HG03097 (cell line): ENCODE measurements around the gene MYO18B.

Source experiments
- ATAC-seq: cut with Tn5 transposase; IDR thresholded peaks from one replicate; pipeline ENCODE4 v1.9.1; 2021; ENCODE audit not compliant: unreplicated experiment, low FRiP score

MYO18B gene

DNA sequence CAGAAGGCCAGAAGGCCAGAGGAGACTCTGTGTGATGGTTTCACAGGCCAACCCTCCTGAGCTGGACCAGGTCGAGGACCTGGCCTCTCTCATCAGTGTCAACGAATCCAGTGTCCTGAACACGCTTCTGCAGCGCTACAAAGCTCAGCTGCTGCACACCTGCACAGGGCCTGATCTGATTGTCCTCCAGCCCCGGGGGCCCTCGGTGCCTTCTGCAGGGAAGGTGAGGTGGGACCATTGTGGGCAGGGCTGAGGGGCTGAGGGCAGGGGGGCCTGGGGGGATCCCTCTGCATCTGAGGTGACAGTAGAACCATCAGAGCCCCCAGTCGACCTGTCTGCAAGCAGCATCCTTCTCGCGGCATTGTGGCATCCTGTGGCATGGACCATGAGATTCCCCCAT lies 30.3 kb downstream of the MYO18B start:
- no peak for ATAC-seq

DNA sequence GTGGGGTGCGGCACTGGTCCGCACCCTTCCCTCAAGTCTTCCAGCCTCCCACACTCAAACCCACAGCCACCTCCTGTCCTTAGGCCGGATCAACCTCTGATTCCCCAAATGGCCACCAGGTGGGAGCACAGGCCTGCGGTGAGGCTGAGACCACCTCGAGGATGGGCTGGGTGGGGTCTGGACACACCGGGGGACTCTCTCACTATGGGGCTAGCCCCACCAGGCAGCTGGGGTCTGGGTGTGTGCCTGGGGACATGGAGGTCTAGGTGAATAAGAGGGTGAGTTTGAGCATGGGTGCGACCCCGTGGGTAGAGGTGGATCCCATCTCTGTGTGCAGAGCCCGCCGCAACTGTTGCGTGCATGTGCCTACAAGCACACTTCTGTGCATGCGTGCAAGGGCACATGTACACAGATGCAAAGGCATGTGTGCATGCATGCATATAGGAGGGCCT lies 32.6 kb downstream of the MYO18B start:
- ATAC-seq, result no peak

DNA sequence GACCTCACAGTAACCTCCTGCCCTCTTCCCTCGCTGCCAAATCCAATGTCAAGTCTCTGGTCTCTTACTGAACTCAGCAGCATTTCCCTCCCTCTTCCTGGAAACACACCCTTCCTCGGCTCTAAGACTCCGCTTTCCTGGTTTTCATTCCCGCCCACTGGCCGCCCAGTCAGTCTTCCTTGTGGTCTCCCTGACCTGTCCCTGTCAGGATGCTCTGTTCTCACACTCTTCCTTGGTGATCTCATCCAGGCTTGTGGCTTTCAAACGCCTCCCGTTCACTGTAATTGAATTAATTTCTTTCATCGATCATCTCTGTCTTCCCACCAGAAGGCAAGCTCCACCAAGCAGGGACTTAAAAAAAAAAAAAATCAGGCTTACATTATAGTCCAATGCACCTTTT lies 33.5 kb downstream of the MYO18B start:
- no peak for ATAC-seq

DNA sequence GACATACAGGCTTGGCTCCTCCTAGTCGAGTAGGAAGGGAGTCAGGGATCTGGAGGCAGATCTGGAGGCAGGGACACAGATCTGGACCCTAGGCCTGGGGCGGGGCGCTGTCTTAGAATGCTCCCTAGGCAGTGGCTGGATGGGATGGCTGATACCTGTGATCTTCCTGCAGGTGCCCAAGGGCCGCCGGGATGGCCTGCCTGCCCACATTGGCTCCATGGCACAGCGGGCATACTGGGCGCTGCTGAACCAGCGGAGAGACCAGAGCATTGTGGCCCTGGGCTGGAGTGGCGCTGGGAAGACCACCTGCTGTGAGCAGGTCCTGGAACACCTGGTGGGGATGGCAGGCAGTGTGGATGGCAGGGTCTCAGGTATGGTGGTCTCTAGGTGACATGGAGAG lies 35.4 kb downstream of the MYO18B start:
- ATAC-seq, result no peak

DNA sequence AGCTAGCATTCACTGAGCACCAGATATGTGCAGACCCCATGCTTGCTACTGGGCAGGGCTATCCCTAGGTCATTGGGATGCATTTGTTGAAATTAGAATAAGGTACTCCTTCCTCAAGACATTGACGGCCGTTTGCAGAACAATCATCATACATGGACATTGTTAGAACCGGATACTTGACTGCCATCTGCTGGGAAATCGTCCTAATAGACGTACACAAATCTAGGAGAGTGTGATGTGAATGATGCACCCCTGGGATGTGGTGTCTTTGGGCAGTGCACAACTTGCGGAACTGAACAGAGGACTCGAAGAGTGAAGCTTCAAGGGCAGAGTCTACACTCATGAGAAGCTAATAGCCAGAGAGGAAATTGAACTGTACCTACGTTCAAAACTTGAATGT lies 35.9 kb downstream of the MYO18B start:
- ATAC-seq, result no peak

DNA sequence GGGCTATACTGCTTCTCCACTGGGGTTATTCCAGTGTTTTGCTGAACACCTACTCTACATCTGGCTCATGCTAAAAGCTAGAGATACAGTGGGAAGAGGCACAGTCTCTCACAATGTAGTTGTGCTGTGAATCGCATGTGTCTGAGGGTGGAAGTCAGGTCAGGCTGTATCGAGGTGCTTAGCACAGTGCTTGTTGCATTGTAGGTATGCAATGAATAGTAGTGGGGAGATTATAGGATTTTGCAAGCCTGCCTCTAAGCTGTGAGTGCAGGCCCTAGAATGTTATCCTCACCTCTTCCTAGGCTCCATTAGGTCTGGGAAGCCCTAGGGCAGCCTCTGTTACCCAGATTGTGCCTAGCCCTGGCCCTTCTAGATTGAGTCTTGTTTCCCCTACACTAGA lies 37.4 kb downstream of the MYO18B start:
- no peak for ATAC-seq

DNA sequence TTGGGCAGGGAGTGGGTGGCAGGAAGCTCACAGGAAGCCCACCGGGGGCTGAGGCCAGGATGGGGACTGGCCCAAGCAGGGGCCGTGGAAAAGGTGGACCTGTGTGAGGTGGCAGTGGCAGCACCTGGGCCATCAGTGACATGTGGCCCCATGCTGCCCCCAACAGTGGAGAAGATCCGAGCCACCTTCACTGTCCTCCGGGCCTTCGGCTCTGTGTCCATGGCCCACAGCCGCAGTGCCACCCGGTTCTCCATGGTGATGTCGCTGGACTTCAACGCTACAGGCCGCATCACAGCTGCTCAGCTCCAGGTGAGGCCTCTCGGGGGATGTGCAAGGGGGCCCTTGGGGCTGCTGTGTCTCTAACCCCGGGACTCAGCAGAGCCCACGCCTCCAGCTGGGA lies 37.9 kb downstream of the MYO18B start:
- ATAC-seq, result no peak

DNA sequence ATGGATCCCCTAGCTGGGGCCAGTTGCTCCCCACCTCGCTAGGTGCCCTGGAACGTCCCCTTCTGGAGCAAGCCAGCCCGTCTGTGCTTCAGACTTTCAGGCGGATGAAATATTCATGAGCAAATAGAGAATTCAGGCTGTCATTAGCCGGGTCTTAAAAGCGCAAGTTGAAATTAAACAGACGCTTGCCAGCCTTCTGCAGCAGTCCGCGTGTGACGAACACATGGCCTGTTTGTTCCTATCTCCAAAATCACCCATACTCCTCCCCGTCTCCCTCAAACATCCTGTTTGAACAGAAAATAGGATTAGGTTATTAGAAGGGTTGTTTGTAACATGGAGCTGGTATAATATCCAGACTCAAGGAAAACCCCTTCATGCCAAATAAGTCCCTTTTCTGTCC lies 38.7 kb downstream of the MYO18B start:
- no peak for ATAC-seq

DNA sequence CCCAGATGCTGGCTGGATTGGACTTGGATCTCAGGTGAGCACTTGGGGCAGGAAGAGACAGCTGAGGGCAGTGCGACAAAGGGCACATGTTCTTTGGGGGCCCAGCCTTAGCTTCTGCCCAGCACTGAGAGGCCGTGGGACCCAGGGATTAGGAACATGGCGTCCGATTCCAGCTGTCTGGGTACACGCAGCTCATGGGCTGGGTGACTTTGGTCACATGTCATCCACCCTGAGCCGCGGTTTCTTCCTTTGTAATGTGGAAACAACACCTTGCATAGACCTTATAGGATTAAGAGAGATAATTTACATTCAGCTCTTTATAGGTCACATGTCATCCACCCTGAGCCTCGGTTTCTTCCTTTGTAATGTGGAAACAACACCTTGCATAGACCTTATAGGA lies 39.8 kb downstream of the MYO18B start:
- no peak for ATAC-seq

DNA sequence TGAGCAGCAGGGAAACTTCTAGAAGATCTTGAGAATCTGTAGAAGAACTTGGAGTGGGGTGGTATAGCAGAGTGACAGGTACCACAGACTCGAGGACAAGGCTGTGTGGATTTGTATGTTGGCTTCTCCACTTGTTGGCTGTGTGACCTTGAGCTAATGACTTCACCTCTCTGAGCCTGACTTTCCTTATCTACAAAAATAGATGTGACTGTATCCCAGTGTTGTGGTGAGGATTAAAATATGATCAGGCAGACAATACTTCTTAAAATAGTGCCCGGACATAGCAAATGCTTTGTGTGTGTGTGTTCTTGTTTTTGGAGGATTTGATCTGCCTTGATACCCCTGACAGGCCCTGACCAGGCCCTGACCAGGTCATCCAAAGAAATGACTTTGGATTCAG lies 40.8 kb downstream of the MYO18B start:
- ATAC-seq, result no peak

DNA sequence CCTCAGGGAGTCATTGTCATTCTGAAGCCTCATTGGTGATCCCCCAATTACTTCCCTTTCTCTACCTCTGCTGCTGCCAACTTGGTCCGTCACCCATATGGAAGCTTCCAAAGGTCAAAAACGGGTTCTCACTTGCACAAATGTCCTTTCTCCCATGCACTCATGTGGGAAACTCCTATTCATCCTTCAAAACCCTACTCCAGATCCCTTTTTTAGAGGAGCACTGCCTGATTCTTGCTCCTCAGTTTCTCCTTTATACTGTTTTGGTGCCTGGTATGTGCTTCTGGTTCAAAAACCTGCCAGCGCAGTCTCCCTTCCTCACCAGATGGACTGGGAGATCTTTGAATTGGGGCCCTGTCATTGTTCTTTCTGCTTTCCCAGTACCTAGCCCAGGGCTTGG lies 41.9 kb downstream of the MYO18B start:
- no peak for ATAC-seq

DNA sequence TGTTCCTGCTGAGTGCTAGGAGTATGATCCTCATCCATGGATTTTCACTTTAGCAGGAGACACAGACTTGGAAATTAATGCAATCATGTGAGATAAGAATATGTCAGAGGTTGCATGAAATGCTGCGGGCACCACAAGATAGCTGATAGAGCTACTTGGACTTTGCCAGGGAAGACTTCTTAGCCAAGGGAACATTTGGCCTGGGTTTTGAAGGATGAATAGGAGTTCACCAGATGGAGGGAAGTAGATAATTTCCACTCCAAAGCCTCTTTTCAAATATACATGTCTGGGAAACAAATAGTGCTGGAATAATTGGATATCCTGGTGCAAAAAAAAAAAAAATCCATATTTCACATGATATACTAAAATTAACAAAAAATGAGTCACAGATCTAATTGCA lies 44.2 kb downstream of the MYO18B start:
- ATAC-seq, result no peak

DNA sequence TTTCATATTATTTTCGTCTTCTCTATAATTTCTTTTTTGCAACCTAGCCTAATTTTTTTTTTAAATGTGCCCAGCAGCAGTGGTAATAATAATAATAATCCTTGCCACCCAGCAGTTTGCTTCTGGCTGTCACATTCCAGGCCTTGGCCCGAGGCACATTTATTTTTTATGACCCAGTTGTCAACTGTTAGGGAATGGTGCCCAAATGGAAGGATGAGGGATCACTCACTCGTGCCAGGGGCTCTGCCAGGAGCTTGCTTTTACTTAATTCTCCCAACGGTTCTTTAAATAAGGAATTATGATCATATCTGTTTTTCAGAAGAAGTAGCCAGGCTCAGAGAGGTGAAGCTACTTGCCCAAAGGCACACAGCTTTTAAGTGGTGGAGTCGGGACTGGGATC lies 49.6 kb downstream of the MYO18B start:
- ATAC-seq, result no peak

DNA sequence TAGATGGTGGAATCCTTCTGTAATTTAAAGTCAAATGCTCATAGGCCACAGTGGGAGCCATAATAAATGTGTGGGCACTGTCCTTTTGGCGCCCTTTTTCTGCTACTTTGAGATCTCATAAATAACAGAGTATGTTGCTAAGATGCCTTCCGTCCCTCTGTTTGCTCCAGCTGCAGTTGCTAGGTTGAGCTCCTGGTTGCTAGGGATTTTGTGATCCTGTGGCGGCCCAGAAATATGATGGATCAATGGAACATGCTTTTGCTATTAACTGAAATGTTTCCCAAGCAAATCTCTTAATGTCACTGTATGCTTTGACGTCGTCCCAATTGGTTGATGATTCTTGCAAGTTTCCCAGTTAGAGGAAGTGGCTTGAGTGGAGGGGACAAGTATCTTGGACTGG lies 53.5 kb downstream of the MYO18B start:
- no peak for ATAC-seq

DNA sequence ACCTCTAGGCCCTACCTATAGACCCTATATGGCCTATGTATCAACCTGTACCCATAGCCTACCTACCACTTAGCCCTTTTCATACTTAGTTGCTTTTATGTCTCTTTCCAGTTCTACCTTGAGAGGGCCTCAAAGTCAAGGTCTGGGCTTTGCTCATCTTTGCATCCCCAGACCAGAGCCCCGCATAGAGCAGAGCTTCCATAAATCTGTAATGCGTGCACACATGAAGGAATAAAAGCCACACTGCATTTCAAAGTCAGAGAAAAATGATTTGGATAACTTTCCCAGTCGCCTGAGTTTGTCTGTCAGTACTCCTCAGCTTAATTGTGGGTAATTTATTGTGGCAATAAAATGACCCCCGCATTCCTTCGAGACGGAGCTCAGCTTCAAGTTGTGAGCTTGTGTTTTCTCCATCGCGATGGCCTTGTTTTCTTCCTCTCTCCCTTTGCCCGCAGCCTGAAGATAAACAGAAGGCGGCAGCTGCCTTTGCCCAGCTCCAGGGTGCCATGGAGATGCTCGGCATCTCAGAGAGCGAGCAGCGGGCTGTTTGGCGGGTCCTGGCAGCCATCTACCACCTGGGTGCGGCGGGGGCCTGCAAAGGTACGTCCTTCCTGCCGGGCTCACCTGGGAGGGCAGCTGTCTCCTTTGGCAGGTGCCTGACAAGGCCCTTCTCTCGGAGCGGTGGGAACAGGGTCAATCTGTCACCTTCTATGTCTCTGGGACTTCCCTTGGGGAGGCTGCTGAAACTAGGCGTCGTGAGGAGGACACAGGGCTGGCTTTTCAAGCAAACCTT lies 55.7 kb downstream of the MYO18B start:
- ATAC-seq, result no peak

DNA sequence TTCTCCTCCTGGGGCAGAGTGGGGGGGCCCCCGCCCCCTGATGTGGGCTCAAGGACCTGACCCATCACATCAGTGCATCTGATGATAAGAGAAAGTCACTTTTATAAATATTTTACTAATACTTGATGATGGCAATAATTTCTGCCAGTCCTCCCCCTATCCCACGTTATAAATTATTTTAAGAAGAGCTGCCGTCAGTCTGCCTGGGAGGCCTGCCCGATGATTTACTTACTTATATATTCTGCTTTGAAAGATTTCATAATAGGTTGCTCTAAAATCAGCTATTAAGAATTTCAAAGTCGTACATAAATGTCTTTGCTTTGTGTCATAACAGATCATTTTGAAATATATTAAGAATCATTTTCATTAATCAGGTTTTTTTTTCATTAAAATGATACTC lies 58.8 kb downstream of the MYO18B start:
- no peak for ATAC-seq

DNA sequence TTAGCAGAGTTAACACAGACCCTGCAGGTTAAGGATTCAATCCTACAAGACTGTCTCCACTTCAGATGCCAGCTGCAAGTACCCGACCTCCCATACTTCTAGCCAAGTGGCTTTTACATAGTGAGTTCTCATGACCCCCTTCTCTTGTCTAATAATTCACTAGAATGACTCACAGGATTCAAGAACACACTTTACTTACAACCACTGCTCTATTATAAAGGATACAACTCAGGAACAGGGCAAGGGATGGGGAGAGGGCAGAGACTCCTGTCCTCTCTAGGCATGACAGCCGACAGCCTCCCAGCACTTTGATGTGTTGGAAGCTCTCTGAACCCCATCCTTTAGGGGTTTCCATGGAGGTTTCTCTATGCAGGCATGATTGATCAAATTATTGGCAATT lies 60.0 kb downstream of the MYO18B start:
- no peak for ATAC-seq

DNA sequence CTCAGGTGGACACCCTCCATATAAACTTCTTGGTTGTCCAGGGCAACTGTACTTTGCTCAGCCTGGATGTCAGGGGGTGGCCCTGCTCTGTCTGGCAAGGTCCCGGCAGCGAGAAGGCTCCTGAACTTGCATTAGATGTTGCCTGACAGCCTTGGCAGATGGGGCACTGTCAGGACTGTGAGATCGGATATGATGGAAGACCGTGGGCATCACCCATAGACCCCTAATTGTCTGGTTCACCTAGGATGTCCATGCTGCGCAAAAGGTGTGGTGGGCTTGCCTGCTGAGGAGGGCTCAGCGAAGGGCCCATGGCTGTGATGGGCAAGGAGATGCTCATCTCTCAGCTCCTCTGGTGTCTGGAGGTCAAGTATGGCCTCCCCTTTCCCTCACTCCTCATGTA lies 62.7 kb downstream of the MYO18B start:
- ATAC-seq, result no peak

DNA sequence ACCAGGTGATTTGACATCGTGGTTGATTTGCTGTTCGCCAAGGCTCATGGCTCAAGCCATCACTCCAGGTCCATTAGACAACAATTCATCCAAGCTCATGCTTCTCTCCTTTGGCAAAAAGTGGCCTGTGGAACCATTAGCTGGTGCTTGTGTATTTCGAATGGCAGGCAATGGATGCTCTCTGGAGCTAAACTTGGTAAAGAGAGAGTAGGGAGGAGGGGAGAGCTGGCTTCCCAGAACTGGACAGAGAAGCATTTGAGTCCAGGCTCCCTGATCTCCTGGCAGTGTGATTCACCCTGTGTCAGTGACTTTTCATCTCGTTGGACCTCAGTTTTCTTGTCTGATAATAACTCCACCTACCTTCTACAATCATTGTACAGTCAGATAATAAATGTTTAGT lies 64.6 kb downstream of the MYO18B start:
- no peak for ATAC-seq

DNA sequence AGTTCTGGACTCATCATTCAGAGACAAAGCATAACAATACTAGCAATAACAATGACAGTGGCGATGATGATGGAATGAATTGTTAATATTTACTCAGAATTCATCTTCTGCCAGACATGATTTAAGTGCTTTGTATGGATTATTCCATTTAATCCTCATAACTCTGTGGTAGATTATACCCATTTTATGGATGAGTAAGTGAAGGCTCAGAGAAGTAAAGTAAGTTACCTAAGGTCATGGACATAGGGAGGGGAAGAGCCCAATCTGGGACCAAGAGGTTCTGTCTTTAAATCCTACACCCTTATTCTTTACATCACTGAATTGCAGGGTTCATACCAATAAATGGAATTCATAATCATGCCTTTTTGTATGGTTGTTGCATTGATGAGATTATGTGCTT lies 72.7 kb downstream of the MYO18B start:
- no peak for ATAC-seq

DNA sequence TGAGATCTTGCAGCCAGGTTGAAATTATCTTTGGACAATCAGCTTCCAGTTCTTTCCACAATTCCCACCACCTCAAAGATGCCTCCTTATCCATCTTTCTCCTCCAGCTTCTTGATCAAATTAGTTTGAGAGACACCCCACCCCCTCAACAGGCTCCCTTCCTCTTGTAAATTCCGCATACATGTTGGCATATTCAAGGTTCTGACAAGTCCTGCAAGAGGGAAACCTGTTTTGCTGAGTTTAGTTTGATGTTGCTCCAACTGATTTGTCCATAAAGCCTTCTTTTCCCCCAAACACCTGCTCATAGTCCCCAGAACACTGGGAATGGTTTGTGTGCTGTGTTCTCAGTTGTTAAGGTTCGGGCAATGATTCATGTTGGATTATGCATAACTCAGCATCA lies 73.6 kb downstream of the MYO18B start:
- ATAC-seq, result no peak

DNA sequence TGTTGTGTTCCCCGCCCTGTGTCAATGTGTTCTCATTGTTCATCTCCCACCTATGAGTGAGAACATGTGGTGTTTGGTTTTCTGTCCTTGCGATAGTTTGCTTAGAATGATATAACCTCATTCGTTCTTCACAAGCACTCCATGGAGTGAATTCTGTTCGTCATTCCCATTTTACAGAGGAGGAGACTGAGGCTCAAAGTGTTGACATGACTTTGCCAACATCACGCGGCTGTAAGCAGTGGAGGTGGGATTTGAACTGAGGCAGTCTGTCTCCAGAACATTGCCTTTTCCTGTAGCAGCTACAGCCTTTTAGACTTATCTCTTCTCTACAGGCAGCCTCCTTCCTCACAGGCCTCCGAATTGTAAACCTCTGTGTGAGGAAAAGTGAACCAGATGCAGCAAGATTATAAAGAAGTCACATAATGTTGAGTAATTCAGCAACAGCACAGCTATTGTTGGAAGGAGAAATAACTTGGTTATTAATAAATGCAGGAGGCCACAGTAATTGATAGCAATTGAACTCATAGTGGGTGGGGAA lies 74.6 kb downstream of the MYO18B start:
- ATAC-seq, result no peak
